OCI-LY3 (cell line): Measurements from ENCODE around the gene RBFOX1.

ENCODE experiments used
- EZH2phosphoT487 ChIP-seq: fragments of 200-600 bp; shearing (Covaris generic); IDR thresholded peaks from 2 replicates; pipeline ENCODE4 v1.6.1; 2018; ENCODE audit warnings: antibody characterized with exemption, mixed run types, low read depth
- TF ChIP-seq, protein P1 (sequence below): fragments of 200-600, 300-600 bp; sonication (generic); IDR thresholded peaks from 2 replicates; pipeline ENCODE4 v1.5.1; 2014; ENCODE audit warnings: antibody characterized with exemption, low read length, low read depth

DNA sequence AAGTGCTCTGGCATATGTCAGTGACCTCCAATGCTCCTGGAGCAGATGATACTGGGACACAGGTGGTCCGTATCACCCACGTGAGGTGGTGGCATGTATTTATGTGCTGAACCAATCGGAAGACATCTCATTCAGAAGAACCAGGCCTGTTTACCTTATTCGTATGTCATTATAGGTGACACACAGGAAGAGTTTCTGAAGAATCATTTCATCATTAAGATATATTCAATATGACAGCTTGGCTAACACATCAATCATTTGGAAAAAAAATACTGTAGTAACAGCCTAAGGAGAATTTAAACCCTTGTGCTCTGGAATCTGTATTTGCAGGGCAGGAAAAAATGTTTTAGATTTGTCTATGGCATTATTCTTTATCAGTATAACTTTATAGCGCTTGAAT is 44.6 kb downstream of the RBFOX1 start:
- TF ChIP-seq, protein P1, sequence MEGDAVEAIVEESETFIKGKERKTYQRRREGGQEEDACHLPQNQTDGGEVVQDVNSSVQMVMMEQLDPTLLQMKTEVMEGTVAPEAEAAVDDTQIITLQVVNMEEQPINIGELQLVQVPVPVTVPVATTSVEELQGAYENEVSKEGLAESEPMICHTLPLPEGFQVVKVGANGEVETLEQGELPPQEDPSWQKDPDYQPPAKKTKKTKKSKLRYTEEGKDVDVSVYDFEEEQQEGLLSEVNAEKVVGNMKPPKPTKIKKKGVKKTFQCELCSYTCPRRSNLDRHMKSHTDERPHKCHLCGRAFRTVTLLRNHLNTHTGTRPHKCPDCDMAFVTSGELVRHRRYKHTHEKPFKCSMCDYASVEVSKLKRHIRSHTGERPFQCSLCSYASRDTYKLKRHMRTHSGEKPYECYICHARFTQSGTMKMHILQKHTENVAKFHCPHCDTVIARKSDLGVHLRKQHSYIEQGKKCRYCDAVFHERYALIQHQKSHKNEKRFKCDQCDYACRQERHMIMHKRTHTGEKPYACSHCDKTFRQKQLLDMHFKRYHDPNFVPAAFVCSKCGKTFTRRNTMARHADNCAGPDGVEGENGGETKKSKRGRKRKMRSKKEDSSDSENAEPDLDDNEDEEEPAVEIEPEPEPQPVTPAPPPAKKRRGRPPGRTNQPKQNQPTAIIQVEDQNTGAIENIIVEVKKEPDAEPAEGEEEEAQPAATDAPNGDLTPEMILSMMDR = no peak
- TF ChIP-seq EZH2phosphoT487 = no peak
